Neuronal stem cell (in vitro differentiated cells): ENCODE data around the gene HACE1.
"Not testable (repeated sequence)": the region's sequence is repeated elsewhere in the genome, so short reads cannot be mapped to it uniquely, and the experiment has no call there.

Experiments
- DNase-seq: peaks from one replicate; pipeline ENCODE4 v3.0.0-alpha.2; 2013; ENCODE audit warnings: low spot score
- H2AFZ ChIP-seq: one replicate; pipeline ENCODE4 v1.6.1; 2013; ENCODE audit warnings: mild to moderate bottlenecking, low read length, inconsistent platforms
- H2AK5ac ChIP-seq: 2 replicates; pipeline ENCODE4 v1.6.1; 2013; ENCODE audit warnings: low read depth, mild to moderate bottlenecking, inconsistent platforms, low read length, moderate library complexity, mixed read lengths
- H2BK120ac ChIP-seq: 2 replicates; pipeline ENCODE4 v1.6.1; 2013; ENCODE audit warnings: low read depth, mild to moderate bottlenecking, inconsistent platforms, low read length, moderate library complexity, mixed read lengths
- H2BK12ac ChIP-seq: one replicate; pipeline ENCODE4 v1.6.1; 2013; ENCODE audit warnings: low read length, inconsistent platforms
- H2BK15ac ChIP-seq: 2 replicates; pipeline ENCODE4 v1.6.1; 2013; ENCODE audit warnings: mild to moderate bottlenecking, low read length, inconsistent platforms, mixed read lengths
- H2BK5ac ChIP-seq: one replicate; pipeline ENCODE4 v1.6.1; 2013; ENCODE audit warnings: inconsistent platforms, mild to moderate bottlenecking, low read length, moderate library complexity
- H3K14ac ChIP-seq: one replicate; pipeline ENCODE4 v1.6.1; 2013; ENCODE audit warnings: low read length, inconsistent platforms
- H3K18ac ChIP-seq: 2 replicates; pipeline ENCODE4 v1.6.1; 2013; ENCODE audit warnings: low read length, inconsistent platforms
- H3K23ac ChIP-seq: 2 replicates; pipeline ENCODE4 v1.6.1; 2013; ENCODE audit warnings: low read depth, mild to moderate bottlenecking, mixed read lengths, low read length, inconsistent platforms; ENCODE audit not compliant: poor library complexity
- H3K27ac ChIP-seq: replicated peaks from 3 replicates; pipeline ENCODE4 v1.5.1; 2013; ENCODE audit warnings: low read length, inconsistent platforms
- H3K27me3 ChIP-seq, 3 experiments: 2 replicates each; pipeline ENCODE4 v1.6.1; 2013; ENCODE audit warnings: low read length in 3 of 3, mild to moderate bottlenecking in 2 of 3, inconsistent platforms in 1 of 3, low read depth in 1 of 3, mixed read lengths in 1 of 3, moderate library complexity in 1 of 3; ENCODE audit not compliant: control insufficient read depth in 3 of 3, insufficient read depth in 3 of 3
- H3K36me3 ChIP-seq, 2 donors: replicated peaks in 1 of 2; 2 replicates each; pipeline ENCODE4 v1.6.1; 2013; ENCODE audit warnings: low read length in 2 of 2; ENCODE audit not compliant: control insufficient read depth in 2 of 2, insufficient read depth in 2 of 2
- H3K4ac ChIP-seq: 2 replicates; pipeline ENCODE4 v1.6.1; 2013; ENCODE audit warnings: inconsistent platforms, mild to moderate bottlenecking, low read length, moderate library complexity
- H3K4me1 ChIP-seq, 2 donors: 1 replicate in 1 of 2; 2 replicates in 1 of 2; pipeline ENCODE4 v1.6.1; 2013; ENCODE audit warnings: low read length in 2 of 2, low read depth in 1 of 2; ENCODE audit not compliant: control insufficient read depth in 2 of 2, insufficient read depth in 1 of 2
- H3K4me2 ChIP-seq: one replicate; pipeline ENCODE4 v1.6.1; 2013; ENCODE audit warnings: mild to moderate bottlenecking, low read length, inconsistent platforms; ENCODE audit not compliant: insufficient read depth, poor library complexity, severe bottlenecking
- H3K4me3 ChIP-seq, 2 donors: 2 replicates each; pipeline ENCODE4 v1.5.1; 2013; ENCODE audit warnings: low read length in 2 of 2, mild to moderate bottlenecking in 2 of 2, inconsistent platforms in 1 of 2, moderate library complexity in 1 of 2
- H3K79me1 ChIP-seq: one replicate; pipeline ENCODE4 v1.6.1; 2013; ENCODE audit warnings: low read depth, mild to moderate bottlenecking, inconsistent platforms, low read length, moderate library complexity
- H3K9ac ChIP-seq: one replicate; pipeline ENCODE4 v1.6.1; 2013; ENCODE audit warnings: mild to moderate bottlenecking, low read depth, low read length, inconsistent platforms; ENCODE audit not compliant: poor library complexity
- H3K9me3 ChIP-seq, 2 donors: replicated peaks in 1 of 2; 2 replicates each; pipeline versions ENCODE3 to v1.6.1; 2013; ENCODE audit warnings: low read length in 2 of 2, mild to moderate bottlenecking in 2 of 2, inconsistent platforms in 1 of 2, low read depth in 1 of 2, mixed read lengths in 1 of 2, moderate library complexity in 1 of 2; ENCODE audit not compliant: control insufficient read depth in 2 of 2, insufficient read depth in 1 of 2
- H4K8ac ChIP-seq: one replicate; pipeline ENCODE4 v1.6.1; 2013; ENCODE audit warnings: low read depth, mild to moderate bottlenecking, inconsistent platforms, low read length, moderate library complexity
- H4K91ac ChIP-seq: one replicate; pipeline ENCODE4 v1.6.1; 2013; ENCODE audit warnings: low read length, low read depth, mild to moderate bottlenecking, inconsistent platforms; ENCODE audit not compliant: poor library complexity
- WGBS, 2 donors: extraction: QIAGEN DNeasy Blood & Tissue Kit; methylation state at CpG; one replicate each; pipeline ENCODE4 v1.1.7; 2013; ENCODE audit warnings: missing lambda C conversion rate in 2 of 2, mixed read lengths in 1 of 2; ENCODE audit not compliant: insufficient read length in 2 of 2, insufficient replicate concordance in 1 of 2; ENCODE audit errors: extremely low coverage in 2 of 2; 5-methylcytosine and 5-hydroxymethylcytosine counted together

Gene HACE1

GRCh38 chr6:104843229-104843628 is 16.5 kb downstream of the HACE1 start:
- H2AFZ ChIP-seq, result no peak overlapping the region
- peaks cover 2 to 71% of the 10 kb centered on the region in 2 donors for H3K36me3 ChIP-seq
- no peak overlapping the region for H3K9ac ChIP-seq
- no peak overlapping the region for H2BK12ac ChIP-seq
- no peaks in the 10 kb centered on the region for H3K4me1 ChIP-seq
- no peak overlapping the region for H4K8ac ChIP-seq
- DNase-seq, result no peak
- no peak overlapping the region for H2BK15ac ChIP-seq
- H3K14ac ChIP-seq, result no peak overlapping the region
- H3K79me1 ChIP-seq, result peaks cover 1% of the 10 kb centered on the region
- no peak overlapping the region for H2BK5ac ChIP-seq
- H3K27ac ChIP-seq, result no peak overlapping the region
- H3K18ac ChIP-seq, result no peak overlapping the region
- no CpG with 5 or more reads among the region's 2 CpGs for WGBS, 2 donors
- no peak overlapping the region for H3K23ac ChIP-seq
- no peak overlapping the region for H4K91ac ChIP-seq
- H3K27me3 ChIP-seq, result no peaks in the 10 kb centered on the region
- no peak overlapping the region for H3K4me3 ChIP-seq
- no peak overlapping the region for H3K4ac ChIP-seq
- H3K9me3 ChIP-seq, result peaks cover 0 to 8% of the 10 kb centered on the region in 2 donors
- no peak overlapping the region for H3K4me2 ChIP-seq
- no peak overlapping the region for H2AK5ac ChIP-seq
- no peak overlapping the region for H2BK120ac ChIP-seq

DNA sequence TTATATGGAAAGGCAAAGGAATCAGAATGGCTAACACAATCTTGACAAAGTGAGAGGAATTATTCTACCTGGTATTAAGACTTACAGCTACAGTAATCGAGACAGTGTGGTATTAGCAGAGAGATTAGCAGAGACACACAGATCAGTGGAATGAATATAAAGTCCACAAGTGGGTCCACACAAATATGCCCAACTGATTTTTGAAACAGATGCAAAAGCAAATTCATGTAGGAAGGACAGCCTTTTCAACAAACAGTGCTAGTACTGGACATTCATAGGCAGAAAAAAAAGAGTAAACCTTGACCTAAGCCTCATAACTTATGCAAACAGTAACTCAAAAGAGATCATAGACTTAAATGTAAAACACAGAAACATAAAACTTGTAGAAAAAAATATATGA is 22.6 kb downstream of the HACE1 start:
- H2BK12ac ChIP-seq, result no peak overlapping the region
- H3K9me3 ChIP-seq, result peaks cover 0 to 8% of the 10 kb centered on the region in 2 donors
- no peak overlapping the region for H3K18ac ChIP-seq

DNA sequence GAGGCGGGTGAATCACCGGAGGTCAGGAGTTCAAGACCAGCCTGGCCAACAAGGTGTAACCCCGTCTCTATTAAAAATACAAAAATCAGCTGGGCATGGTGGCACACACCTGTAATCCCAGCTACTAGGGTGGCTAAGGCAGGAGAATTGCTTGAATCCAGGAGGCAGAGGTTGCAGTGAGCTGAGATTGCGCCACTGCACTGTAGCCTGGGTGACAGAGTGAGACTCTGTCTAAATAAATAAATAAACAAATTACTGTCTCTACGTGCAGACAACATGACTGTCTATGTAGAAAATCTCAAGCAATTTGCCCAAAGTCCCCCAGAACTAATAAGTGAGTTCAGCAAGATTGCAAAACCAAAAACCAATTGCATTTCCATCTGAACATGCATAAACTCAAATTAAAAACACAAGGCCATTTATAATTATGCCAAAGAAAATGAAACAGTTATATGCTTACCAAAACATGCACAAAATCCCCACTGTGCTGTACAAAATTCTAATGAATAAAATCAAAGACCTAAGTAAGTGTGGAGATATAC is 23.2 kb downstream of the HACE1 start:
- no CpG with 5 or more reads among the region's 5 CpGs for WGBS, 2 donors

More for the DNA sequence above, 22.6 kb downstream of the HACE1 start:
- peaks cover 1% of the 10 kb centered on the region for H3K79me1 ChIP-seq
- peaks cover 7 to 59% of the 10 kb centered on the region in 2 donors for H3K36me3 ChIP-seq
- no peak overlapping the region for H3K27ac ChIP-seq
- no CpG with 5 or more reads among the region's 1 CpG for WGBS, 2 donors
- no peak for DNase-seq
- no peak overlapping the region for H4K91ac ChIP-seq
- H4K8ac ChIP-seq, result no peak overlapping the region
- no peak overlapping the region for H3K4ac ChIP-seq
- no peak overlapping the region for H2BK15ac ChIP-seq
- H3K27me3 ChIP-seq, result no peaks in the 10 kb centered on the region
- no peaks in the 10 kb centered on the region for H3K4me1 ChIP-seq
- no peak overlapping the region for H3K23ac ChIP-seq
- H3K9ac ChIP-seq, result no peak overlapping the region
- no peak overlapping the region for H3K4me2 ChIP-seq
- no peak overlapping the region for H2BK120ac ChIP-seq
- no peak overlapping the region for H2AFZ ChIP-seq
- no peak overlapping the region for H3K14ac ChIP-seq
- H3K4me3 ChIP-seq, result no peak overlapping the region
- no peak overlapping the region for H2AK5ac ChIP-seq
- H2BK5ac ChIP-seq, result no peak overlapping the region

DNA sequence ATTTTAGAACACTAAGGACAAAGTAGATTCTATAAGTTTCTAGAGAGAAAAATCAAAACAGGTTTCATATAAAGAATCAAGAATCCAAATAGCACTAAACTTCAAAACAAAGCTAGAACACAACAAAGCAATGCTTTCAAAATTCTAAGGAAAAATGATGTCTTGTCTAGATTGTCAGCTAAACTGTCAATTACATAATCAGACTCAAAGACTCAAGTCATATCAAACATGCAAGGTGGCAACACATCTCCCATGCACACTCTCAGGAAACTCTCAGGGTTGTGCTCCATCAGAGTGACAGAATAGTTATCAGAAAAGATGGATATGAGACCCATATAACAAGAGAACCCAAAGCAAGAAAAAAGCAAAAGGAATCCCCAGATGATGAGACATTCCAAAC is 23.9 kb downstream of the HACE1 start:
- Histone ChIP-seq H3K18ac (no peak overlapping the region), H2BK120ac (no peak overlapping the region), H3K4ac (no peak overlapping the region), H2BK12ac (no peak overlapping the region), H3K27me3 (no peaks in the 10 kb centered on the region), H3K4me3 (no peak overlapping the region), H3K23ac (no peak overlapping the region), H3K4me1 (no peaks in the 10 kb centered on the region), H3K9ac (no peak overlapping the region), H3K27ac (no peak overlapping the region), H4K91ac (no peak overlapping the region), H2BK5ac (no peak overlapping the region), H3K4me2 (no peak overlapping the region), H3K9me3 (peaks cover 0 to 8% of the 10 kb centered on the region in 2 donors), H2BK15ac (no peak overlapping the region), H3K79me1 (peaks cover 1% of the 10 kb centered on the region), H3K14ac (no peak overlapping the region), H3K36me3 (peaks cover 8 to 56% of the 10 kb centered on the region in 2 donors), H2AK5ac (no peak overlapping the region), H2AFZ (no peak overlapping the region), H4K8ac (no peak overlapping the region)
- DNase-seq, result no peak

More for the DNA sequence above, 23.2 kb downstream of the HACE1 start:
- H3K27ac ChIP-seq, H4K91ac ChIP-seq, H3K4ac ChIP-seq, H3K79me1 ChIP-seq, H2BK5ac ChIP-seq, H3K14ac ChIP-seq, H2BK120ac ChIP-seq, H2AK5ac ChIP-seq, H3K4me3 ChIP-seq, DNase-seq, H3K27me3 ChIP-seq, H2BK12ac ChIP-seq, H3K9ac ChIP-seq, H3K18ac ChIP-seq, H4K8ac ChIP-seq, H2AFZ ChIP-seq, H2BK15ac ChIP-seq, H3K4me1 ChIP-seq, H3K4me2 ChIP-seq, H3K23ac ChIP-seq, H3K9me3 ChIP-seq: not testable (repeated sequence)
- H3K36me3 ChIP-seq, result peaks cover 7 to 58% of the 10 kb centered on the region in 2 donors
